NCI-H2029 treated with DMSO at 0.1 percent for 48 hours (cell line): ENCODE data around the gene TNRC6C.
"Not testable (repeated sequence)": the region's sequence is repeated elsewhere in the genome, so short reads cannot be mapped to it uniquely, and the experiment has no call there.

Experiments
- DNase-seq: peaks from one replicate; lab custom pipeline; 2025; lab: John Stamatoyannopoulos, UW

TNRC6C gene

GRCh38 chr17:78043031-78043430 is 84.5 kb downstream of the TNRC6C start:
- no peak for DNase-seq

- DNase-seq: no peak
Observed at GRCh38 chr17:78044280-78044835, 85.9 kb downstream of the TNRC6C start.

GRCh38 chr17:78045316-78045715 is 86.8 kb downstream of the TNRC6C start:
- DNase-seq: no peak

- DNase-seq: no peak
Observed at GRCh38 chr17:78046923-78047322, 88.4 kb downstream of the TNRC6C start.

GRCh38 chr17:78048346-78049292 is 90.1 kb downstream of the TNRC6C start:
- no peak for DNase-seq

- DNase-seq: no peak
Observed at GRCh38 chr17:78049609-78050008, 91.1 kb downstream of the TNRC6C start.

GRCh38 chr17:78051186-78051972 is 92.9 kb downstream of the TNRC6C start:
- no peak for DNase-seq

- no peak for DNase-seq
Observed at GRCh38 chr17:78053777-78054468, 95.4 kb downstream of the TNRC6C start.

- DNase-seq: no peak
Observed at GRCh38 chr17:78057113-78057740, 98.7 kb downstream of the TNRC6C start.

GRCh38 chr17:78058001-78058400 is 99.5 kb downstream of the TNRC6C start:
- no peak for DNase-seq

- no peak for DNase-seq
Observed at GRCh38 chr17:78058581-78058980, 100.1 kb downstream of the TNRC6C start.

- no peak for DNase-seq
Observed at GRCh38 chr17:78062596-78062995, 104.1 kb downstream of the TNRC6C start.

GRCh38 chr17:78063489-78063888 is 105.0 kb downstream of the TNRC6C start:
- DNase-seq: no peak

- no peak for DNase-seq
Observed at GRCh38 chr17:78064708-78065107, 106.2 kb downstream of the TNRC6C start.

GRCh38 chr17:78066976-78067375 is 108.5 kb downstream of the TNRC6C start:
- DNase-seq: not testable (repeated sequence)

- DNase-seq: no peak
Observed at GRCh38 chr17:78069695-78070094, 111.2 kb downstream of the TNRC6C start.

GRCh38 chr17:78072961-78073360 is 114.5 kb downstream of the TNRC6C start:
- no peak for DNase-seq

- DNase-seq: no peak
Observed at GRCh38 chr17:78075011-78075410, 116.5 kb downstream of the TNRC6C start.

GRCh38 chr17:78075545-78075944 is 117.0 kb downstream of the TNRC6C start:
- DNase-seq: no peak

- DNase-seq: no peak
Observed at GRCh38 chr17:78079253-78079652, 120.8 kb downstream of the TNRC6C start.

GRCh38 chr17:78081551-78081950 is 123.0 kb downstream of the TNRC6C start:
- no peak for DNase-seq
